B cell (primary cell): ENCODE data around the gene PON3. TPM values are rescaled to one million over a fixed set of nuclear protein-coding genes. Genes with fewer than 3 reads are reported as not detected.

Experiments used
- ATAC-seq: fragments of 200-7000 bp; cut with Tn5 transposase; one replicate; pipeline ENCODE4 v1.10.0; 2021; ENCODE audit warnings: low read depth, mild to moderate bottlenecking, moderate number of reproducible peaks, moderate library complexity
- CTCF ChIA-PET: fragments of 350-600 bp; sonication (Branson Sonifier 250); formaldehyde crosslinking; loops from one replicate; lab custom pipeline; 2021; ENCODE audit warnings: antibody characterized with exemption, inconsistent platforms; lab: Charles Lee
- POLR2A ChIA-PET: fragments of 350-600 bp; sonication (Branson Sonifier 250); formaldehyde crosslinking; loops from one replicate; lab custom pipeline; 2021; ENCODE audit warnings: antibody characterized with exemption; lab: Charles Lee
- DNase-seq: peaks from one replicate; pipeline ENCODE4 v3.0.0; 2013
- H2AFZ ChIP-seq: 2 replicates; pipeline ENCODE4 v1.6.1; 2012; ENCODE audit warnings: mild to moderate bottlenecking, low read depth, low read length; ENCODE audit not compliant: insufficient read depth, poor library complexity, severe bottlenecking
- H3K27ac ChIP-seq, 2 donors: 1 replicate in 1 of 2; 2 replicates in 1 of 2; pipeline ENCODE4 v1.5.1; 2012 to 2013; ENCODE audit warnings: low read length in 2 of 2, mild to moderate bottlenecking in 2 of 2, moderate library complexity in 1 of 2
- H3K27me3 ChIP-seq, 4 experiments: fragments of 200-600 bp in 1 of 4; sonication (generic) in 1 of 4; replicated peaks in 1 of 4; 1 replicate in 2 of 4; 2 replicates in 2 of 4; pipeline versions ENCODE4 v1.6.1 to v1.7.0; 2013 to 2016; ENCODE audit warnings: low read length in 3 of 4, mild to moderate bottlenecking in 2 of 4, mixed read lengths in 1 of 4, moderate library complexity in 1 of 4; ENCODE audit not compliant: insufficient read depth in 4 of 4, control insufficient read depth in 3 of 4; ENCODE audit errors: control extremely low read depth in 1 of 4
- H3K36me3 ChIP-seq, 2 experiments: replicated peaks in 1 of 2; 1 replicate in 1 of 2; 2 replicates in 1 of 2; pipeline versions ENCODE4 v1.6.1 to v1.7.1; 2013; ENCODE audit warnings: low read length in 1 of 2; ENCODE audit not compliant: insufficient read depth in 2 of 2, control insufficient read depth in 1 of 2; ENCODE audit errors: control extremely low read depth in 1 of 2, extremely low read depth in 1 of 2
- H3K4me1 ChIP-seq, 2 donors: fragments of 200-600 bp in 1 of 2; sonication (generic) in 1 of 2; 1 replicate in 1 of 2; 2 replicates in 1 of 2; pipeline versions ENCODE4 v1.5.1 to v1.6.1; 2013 to 2017; ENCODE audit warnings: low read length in 2 of 2; ENCODE audit not compliant: control insufficient read depth in 2 of 2, insufficient read depth in 2 of 2
- H3K4me2 ChIP-seq: replicated peaks from 2 replicates; pipeline ENCODE3; 2012; ENCODE audit warnings: mild to moderate bottlenecking, low read depth, low read length; ENCODE audit not compliant: poor library complexity, severe bottlenecking
- H3K4me3 ChIP-seq, 5 experiments: fragments of 200-600 bp in 1 of 5; sonication (generic) in 1 of 5; 1 replicate in 3 of 5; 2 replicates in 2 of 5; pipeline versions ENCODE4 v1.5.1 to v1.7.0; 2011 to 2016; ENCODE audit warnings: low read length in 4 of 5, mild to moderate bottlenecking in 4 of 5, low read depth in 2 of 5, control low read depth in 1 of 5, moderate library complexity in 1 of 5; ENCODE audit not compliant: insufficient read depth in 1 of 5; ENCODE audit errors: control extremely low read depth in 1 of 5, extremely low read depth in 1 of 5
- H3K79me2 ChIP-seq: fragments of 200-600 bp; sonication (generic); one replicate; pipeline ENCODE4 v1.6.0; 2016; ENCODE audit warnings: low read length; ENCODE audit not compliant: control insufficient read depth, insufficient read depth
- H3K9ac ChIP-seq: fragments of 200-600 bp; sonication (generic); 2 replicates; pipeline ENCODE4 v1.6.1; 2017; ENCODE audit warnings: mild to moderate bottlenecking, low read length, moderate library complexity
- H3K9me3 ChIP-seq, 3 donors: one replicate each; pipeline versions ENCODE4 v1.6.1 to v1.7.1; 2013; ENCODE audit warnings: low read length in 2 of 3; ENCODE audit not compliant: control insufficient read depth in 2 of 3, insufficient read depth in 1 of 3; ENCODE audit errors: control extremely low read depth in 1 of 3
- H4K20me1 ChIP-seq: 2 replicates; pipeline ENCODE4 v1.6.0; 2012; ENCODE audit warnings: mild to moderate bottlenecking, low read length; ENCODE audit not compliant: insufficient read depth, control insufficient read depth, poor library complexity, severe bottlenecking
- H3K27ac Mint-ChIP-seq: one replicate; pipeline ENCODE4 v1.8.0; 2021; ENCODE audit warnings: mixed read lengths
- H3K27me3 Mint-ChIP-seq: one replicate; pipeline ENCODE4 v1.8.0; 2021; ENCODE audit warnings: mixed read lengths
- H3K4me1 Mint-ChIP-seq: one replicate; pipeline ENCODE4 v1.8.0; 2021; ENCODE audit warnings: mixed read lengths
- H3K4me3 Mint-ChIP-seq: one replicate; pipeline ENCODE4 v1.8.0; 2021; ENCODE audit warnings: mixed read lengths
- H3K9me3 Mint-ChIP-seq: one replicate; pipeline ENCODE4 v1.8.0; 2022; ENCODE audit warnings: mixed read lengths; ENCODE audit not compliant: insufficient read depth
- EZH2 ChIP-seq: IDR thresholded peaks from 2 replicates; pipeline ENCODE4 v1.6.1; 2012; ENCODE audit warnings: borderline replicate concordance, low read depth, mild to moderate bottlenecking, moderate library complexity, low read length; ENCODE audit not compliant: insufficient read depth, poor library complexity, severe bottlenecking
- WGBS: methylation state at CpG from one replicate; pipeline ENCODE4 v1.1.5; 2013; ENCODE audit warnings: missing lambda C conversion rate; ENCODE audit not compliant: insufficient coverage; 5-methylcytosine and 5-hydroxymethylcytosine counted together
- intact Hi-C: fragments of 100-400 bp; cut with micrococcal nuclease; formaldehyde crosslinking; loops from one replicate; pipeline ENCODE4 v1.10.0; 2022
- polyA plus RNA-seq: library from polyadenylated mRNA; depleted of rRNA; stranded (reverse); fragments of >200 nt; gene quantifications from 2 replicates; pipeline ENCODE4 v1.2.3, GENCODE V29; 2012
- total RNA-seq, 2 donors: library from RNA; stranded (reverse); fragments of 120-200 nt in 1 of 2; gene quantifications; 1 replicate in 1 of 2; 2 replicates in 1 of 2; pipeline versions ENCODE4 v1.2.3 to v1.2.4, GENCODE V29; 2013 to 2022
- TF ChIP-seq, protein P1 (sequence below): fragments of 200-600 bp; IDR thresholded peaks from one replicate; pipeline ENCODE4 v1.8.0; 2022; ENCODE audit warnings: antibody characterized with exemption, mild to moderate bottlenecking

PON3 gene
- total and polyA plus RNA-seq, 2 donors (not counting 1 experiment from before 2014, with no cell fraction given) = not detected

GRCh38 chr7:95317966-95318365 lies 78.2 kb downstream of the PON3 start:
- no peaks in the 10 kb centered on the region for H3K79me2 ChIP-seq
- no peak overlapping the region for H3K4me2 ChIP-seq
- intact Hi-C loops = no loop called here
- H3K27me3 ChIP-seq = no peaks in the 10 kb centered on the region
- no peaks in the 10 kb centered on the region for H3K4me1 ChIP-seq
- ChIA-PET POLR2A (no interaction called here), CTCF (no interaction called here)
- H3K27ac Mint-ChIP-seq = no peak overlapping the region
- peaks cover 4% of the 10 kb centered on the region for H3K27me3 Mint-ChIP-seq
- WGBS = no CpG with 5 or more reads among the region's 3 CpGs
- no peak overlapping the region for H3K4me3 Mint-ChIP-seq
- no peaks in the 10 kb centered on the region for H3K36me3 ChIP-seq
- no peaks in the 10 kb centered on the region for H3K9me3 Mint-ChIP-seq
- no peak overlapping the region for H3K27ac ChIP-seq
- no peaks in the 10 kb centered on the region for H3K4me1 Mint-ChIP-seq
- H3K9ac ChIP-seq = no peak overlapping the region
- H3K4me3 ChIP-seq = no peak overlapping the region
- H4K20me1 ChIP-seq = no peaks in the 10 kb centered on the region
- no peaks in the 10 kb centered on the region for H3K9me3 ChIP-seq
- peak overlapping the region; percentile 13 for H2AFZ ChIP-seq
- TF ChIP-seq EZH2 = no peak
- TF ChIP-seq, protein P1, sequence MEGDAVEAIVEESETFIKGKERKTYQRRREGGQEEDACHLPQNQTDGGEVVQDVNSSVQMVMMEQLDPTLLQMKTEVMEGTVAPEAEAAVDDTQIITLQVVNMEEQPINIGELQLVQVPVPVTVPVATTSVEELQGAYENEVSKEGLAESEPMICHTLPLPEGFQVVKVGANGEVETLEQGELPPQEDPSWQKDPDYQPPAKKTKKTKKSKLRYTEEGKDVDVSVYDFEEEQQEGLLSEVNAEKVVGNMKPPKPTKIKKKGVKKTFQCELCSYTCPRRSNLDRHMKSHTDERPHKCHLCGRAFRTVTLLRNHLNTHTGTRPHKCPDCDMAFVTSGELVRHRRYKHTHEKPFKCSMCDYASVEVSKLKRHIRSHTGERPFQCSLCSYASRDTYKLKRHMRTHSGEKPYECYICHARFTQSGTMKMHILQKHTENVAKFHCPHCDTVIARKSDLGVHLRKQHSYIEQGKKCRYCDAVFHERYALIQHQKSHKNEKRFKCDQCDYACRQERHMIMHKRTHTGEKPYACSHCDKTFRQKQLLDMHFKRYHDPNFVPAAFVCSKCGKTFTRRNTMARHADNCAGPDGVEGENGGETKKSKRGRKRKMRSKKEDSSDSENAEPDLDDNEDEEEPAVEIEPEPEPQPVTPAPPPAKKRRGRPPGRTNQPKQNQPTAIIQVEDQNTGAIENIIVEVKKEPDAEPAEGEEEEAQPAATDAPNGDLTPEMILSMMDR = no peak
- no peak for ATAC-seq
- DNase-seq = no peak

DNA sequence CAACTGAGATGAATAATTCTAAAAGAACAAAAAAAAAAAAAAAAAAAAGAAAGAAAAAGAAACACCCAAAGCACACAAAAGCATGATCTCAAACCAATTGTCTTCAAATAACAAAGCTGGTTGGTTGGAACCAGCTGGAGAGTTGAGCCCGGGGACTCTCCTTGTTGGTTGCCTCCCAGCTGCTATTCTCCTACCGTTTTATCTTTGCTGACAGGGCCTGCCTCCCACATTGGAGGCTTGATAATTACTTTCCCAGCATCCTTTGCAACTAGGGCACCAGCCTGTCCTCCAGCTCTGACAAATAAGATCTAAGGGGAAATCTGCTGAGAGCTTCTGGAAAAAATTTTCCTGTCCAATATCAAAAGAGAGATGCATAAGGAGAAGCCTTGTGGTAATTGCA lies 78.6 kb downstream of the PON3 start:
- WGBS = 100% methylated on average over 2 of the region's 2 CpGs
- Histone ChIP-seq H3K4me1 (no peaks in the 10 kb centered on the region), H3K9ac (no peak overlapping the region), H3K27me3 (no peaks in the 10 kb centered on the region), H3K36me3 (no peaks in the 10 kb centered on the region), H3K9me3 (no peaks in the 10 kb centered on the region), H4K20me1 (no peaks in the 10 kb centered on the region), H3K79me2 (no peaks in the 10 kb centered on the region), H2AFZ (no peak overlapping the region), H3K4me3 (no peak overlapping the region), H3K4me2 (no peak overlapping the region), H3K27ac (no peak overlapping the region)
- Mint-ChIP-seq H3K27me3 (peaks cover 4% of the 10 kb centered on the region), H3K4me1 (no peaks in the 10 kb centered on the region), H3K9me3 (no peaks in the 10 kb centered on the region), H3K4me3 (no peak overlapping the region), H3K27ac (no peak overlapping the region)
- intact Hi-C loops = no loop called here
- ATAC-seq (no peak), DNase-seq (no peak)
- CTCF ChIA-PET = no interaction called here
- POLR2A ChIA-PET = no interaction called here
- no peak for TF ChIP-seq EZH2
- TF ChIP-seq, protein P1 = no peak
